Ovary (tissue), 3 donors: ENCODE data around the gene CTNNA1.

ENCODE experiments used
- CTCF ChIP-seq, 3 donors: fragments of 450-650 bp in 2 of 3; fragments of 200-600 bp in 1 of 3; IDR thresholded peaks; one replicate each; pipeline versions ENCODE4 v1.5.1 to v1.8.0; 2016 to 2022; ENCODE audit warnings: antibody characterized with exemption in 3 of 3, mild to moderate bottlenecking in 1 of 3
- POLR2A ChIP-seq: fragments of 450-650 bp; IDR thresholded peaks from one replicate; pipeline ENCODE4 v1.6.1; 2017; ENCODE audit warnings: antibody characterized with exemption, mild to moderate bottlenecking, moderate library complexity
- donor health status: DM: no; HTN: no; CAD: no.

- TF ChIP-seq CTCF (IDR thresholded peaks at IDR 0.05) (no peak), POLR2A (no peak)
These were observed 157.4 kb downstream of the CTNNA1 start for GRCh38 chr5:138910546-138911185.
